ENCODE results near the gene FIGN. TPM values are rescaled to one million over a fixed set of nuclear protein-coding genes. Genes with fewer than 3 reads are reported as not detected.

Gene FIGN
- total RNA-seq, 1 experiment from 2014 or later = 14.6 TPM

GRCh38 chr2:163713534-163714311 lies 22.1 kb downstream of the FIGN start:
- Histone ChIP-seq H3K18ac (ENCODE audit: insufficient read length, low read depth, low read length) (no peak overlapping the region), H3K56ac (ENCODE audit: insufficient read length, low read depth, low read length) (no peak overlapping the region), H4K20me1 (ENCODE audit: control insufficient read depth, insufficient read depth, insufficient read length) (no peaks in the 10 kb centered on the region), H3K27ac (ENCODE audit: insufficient read length, low read depth, low read length) (no peak overlapping the region), H2AFZ (ENCODE audit: low read length) (no peak overlapping the region), H4K91ac (ENCODE audit: insufficient read length, low read depth, low read length) (no peak overlapping the region), H2BK15ac (ENCODE audit: low read depth, low read length) (no peak overlapping the region), H2BK5ac (ENCODE audit: insufficient read length, low read length) (no peak overlapping the region), H4K8ac (replicated peaks; ENCODE audit: insufficient read length, low read depth, low read length) (no peak overlapping the region), H3K4me1 (ENCODE audit: insufficient read depth, low read length) (peaks cover 7% of the 10 kb centered on the region), H3K14ac (ENCODE audit: insufficient read depth, low read length) (no peak overlapping the region; the same call in 1 of the 2 replicates), H3T11ph (ENCODE audit: low read length) (no peak overlapping the region), H2BK120ac (ENCODE audit: low read depth, low read length, poor library complexity, severe bottlenecking) (no peak overlapping the region), H3K23ac (ENCODE audit: insufficient read length, low read depth, low read length) (no peak overlapping the region), H3K4ac (ENCODE audit: low read depth, low read length) (no peak overlapping the region), H3K4me2 (ENCODE audit: insufficient read depth, insufficient read length, low read length) (no peak overlapping the region), H3K27me3 (ENCODE audit: insufficient read depth, low read length) (no peaks in the 10 kb centered on the region), H3K79me2 (ENCODE audit: insufficient read depth, low read length) (peaks cover 3% of the 10 kb centered on the region; the same call in 1 of the 2 replicates), H4K5ac (ENCODE audit: insufficient read length, low read depth, low read length) (no peak overlapping the region), H2BK20ac (ENCODE audit: low read depth, low read length, poor library complexity, severe bottlenecking) (no peak overlapping the region), H3K79me1 (ENCODE audit: insufficient read depth, low read depth, low read length, poor library complexity, severe bottlenecking) (no peaks in the 10 kb centered on the region), H3K9ac (ENCODE audit: extremely low read depth, insufficient read length, low read length) (no peak overlapping the region), H2AK5ac (ENCODE audit: insufficient read length, low read length) (no peak overlapping the region), H2BK12ac (ENCODE audit: insufficient read length, low read depth, low read length) (no peak overlapping the region), H3K9me3 (ENCODE audit: control insufficient read depth, low read depth, low read length) (no peaks in the 10 kb centered on the region), H3K23me2 (ENCODE audit: insufficient read length, low read depth, low read length, poor library complexity, severe bottlenecking) (no peaks in the 10 kb centered on the region)
- H3K27ac Mint-ChIP-seq = 0 out of 7 replicates have a peak overlapping the region, but pooled peaks of 2 of the 3 experiments have one; percentile 69 to 79
- H3K4me3 Mint-ChIP-seq = no peak overlapping the region
- no CpG with 5 or more reads among the region's 7 CpGs for WGBS (ENCODE audit: extremely low coverage, insufficient read length, low lambda C conversion rate)
- H3K9me3 Mint-ChIP-seq = no peaks in the 10 kb centered on the region
- no peak for TF ChIP-seq CTCF (conservative IDR thresholded peaks at IDR 0.05)
- no peaks in the 10 kb centered on the region for H3K27me3 Mint-ChIP-seq (ENCODE audit: low read depth)
- H3K36me3 Mint-ChIP-seq (ENCODE audit: insufficient read depth in 1 of 3, low read depth in 3 of 3) = no peaks in the 10 kb centered on the region
- H3K4me1 Mint-ChIP-seq = peaks cover 42 to 50% of the 10 kb centered on the region in 2 experiments
- no peak for DNase-seq

Measured in H9 (cell line).